Activated gamma-delta T cell treated with Interleukin-2 at 50 U/mL for 16 hours (primary cell): ENCODE data around the gene SLC12A3.

Experiments
- DNase-seq: peaks from one replicate; pipeline ENCODE4 v3.0.0-alpha.2; 2020

The SLC12A3 gene, protein sequence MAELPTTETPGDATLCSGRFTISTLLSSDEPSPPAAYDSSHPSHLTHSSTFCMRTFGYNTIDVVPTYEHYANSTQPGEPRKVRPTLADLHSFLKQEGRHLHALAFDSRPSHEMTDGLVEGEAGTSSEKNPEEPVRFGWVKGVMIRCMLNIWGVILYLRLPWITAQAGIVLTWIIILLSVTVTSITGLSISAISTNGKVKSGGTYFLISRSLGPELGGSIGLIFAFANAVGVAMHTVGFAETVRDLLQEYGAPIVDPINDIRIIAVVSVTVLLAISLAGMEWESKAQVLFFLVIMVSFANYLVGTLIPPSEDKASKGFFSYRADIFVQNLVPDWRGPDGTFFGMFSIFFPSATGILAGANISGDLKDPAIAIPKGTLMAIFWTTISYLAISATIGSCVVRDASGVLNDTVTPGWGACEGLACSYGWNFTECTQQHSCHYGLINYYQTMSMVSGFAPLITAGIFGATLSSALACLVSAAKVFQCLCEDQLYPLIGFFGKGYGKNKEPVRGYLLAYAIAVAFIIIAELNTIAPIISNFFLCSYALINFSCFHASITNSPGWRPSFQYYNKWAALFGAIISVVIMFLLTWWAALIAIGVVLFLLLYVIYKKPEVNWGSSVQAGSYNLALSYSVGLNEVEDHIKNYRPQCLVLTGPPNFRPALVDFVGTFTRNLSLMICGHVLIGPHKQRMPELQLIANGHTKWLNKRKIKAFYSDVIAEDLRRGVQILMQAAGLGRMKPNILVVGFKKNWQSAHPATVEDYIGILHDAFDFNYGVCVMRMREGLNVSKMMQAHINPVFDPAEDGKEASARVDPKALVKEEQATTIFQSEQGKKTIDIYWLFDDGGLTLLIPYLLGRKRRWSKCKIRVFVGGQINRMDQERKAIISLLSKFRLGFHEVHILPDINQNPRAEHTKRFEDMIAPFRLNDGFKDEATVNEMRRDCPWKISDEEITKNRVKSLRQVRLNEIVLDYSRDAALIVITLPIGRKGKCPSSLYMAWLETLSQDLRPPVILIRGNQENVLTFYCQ

DNA sequence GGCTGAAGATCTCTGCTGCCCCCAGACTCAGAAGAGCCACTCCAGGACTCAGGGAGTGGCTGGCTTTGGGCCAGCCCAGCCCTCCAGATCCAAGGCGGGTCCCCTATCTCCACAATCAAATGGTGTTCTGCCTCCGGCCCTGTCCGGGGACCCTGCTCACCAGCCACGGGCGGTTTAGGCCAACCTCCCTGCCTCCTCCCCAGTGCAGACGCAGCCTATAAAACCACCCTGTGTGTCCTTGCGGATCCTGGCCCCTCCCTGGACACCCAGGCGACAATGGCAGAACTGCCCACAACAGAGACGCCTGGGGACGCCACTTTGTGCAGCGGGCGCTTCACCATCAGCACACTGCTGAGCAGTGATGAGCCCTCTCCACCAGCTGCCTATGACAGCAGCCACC lies at the start of gene SLC12A3:
SLC12A3 (plus strand) TSS at position 248 of the 400 bp plus-strand sequence; CDS start at position 277, 29 bp downstream.
- no peak for DNase-seq

- DNase-seq: no peak
These were observed 49.3 kb upstream of the SLC12A3 start for GRCh38 chr16:56815721-56816120.

DNA sequence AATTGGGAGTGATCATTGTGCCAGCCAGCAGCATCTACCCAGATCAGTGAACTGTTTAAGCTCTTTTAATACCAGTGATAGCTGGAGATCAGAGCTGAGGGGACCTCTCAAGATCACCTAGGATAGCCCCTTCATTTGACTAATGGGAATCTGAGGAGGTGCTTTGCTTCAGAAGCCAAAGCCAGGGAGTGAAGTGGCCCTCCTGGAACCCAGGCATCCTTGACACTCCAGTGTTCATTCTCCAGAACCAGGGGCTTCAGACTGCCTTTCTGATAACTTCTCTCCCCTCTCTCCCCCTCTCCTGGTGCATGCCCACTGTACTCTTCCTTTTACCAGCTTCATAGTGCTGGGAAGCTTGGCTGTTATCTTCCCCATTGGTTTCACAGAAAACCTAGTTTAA lies 48.0 kb upstream of the SLC12A3 start:
- DNase-seq: no peak

- DNase-seq: no peak
These were observed 47.1 kb upstream of the SLC12A3 start for GRCh38 chr16:56817938-56818337.

DNA sequence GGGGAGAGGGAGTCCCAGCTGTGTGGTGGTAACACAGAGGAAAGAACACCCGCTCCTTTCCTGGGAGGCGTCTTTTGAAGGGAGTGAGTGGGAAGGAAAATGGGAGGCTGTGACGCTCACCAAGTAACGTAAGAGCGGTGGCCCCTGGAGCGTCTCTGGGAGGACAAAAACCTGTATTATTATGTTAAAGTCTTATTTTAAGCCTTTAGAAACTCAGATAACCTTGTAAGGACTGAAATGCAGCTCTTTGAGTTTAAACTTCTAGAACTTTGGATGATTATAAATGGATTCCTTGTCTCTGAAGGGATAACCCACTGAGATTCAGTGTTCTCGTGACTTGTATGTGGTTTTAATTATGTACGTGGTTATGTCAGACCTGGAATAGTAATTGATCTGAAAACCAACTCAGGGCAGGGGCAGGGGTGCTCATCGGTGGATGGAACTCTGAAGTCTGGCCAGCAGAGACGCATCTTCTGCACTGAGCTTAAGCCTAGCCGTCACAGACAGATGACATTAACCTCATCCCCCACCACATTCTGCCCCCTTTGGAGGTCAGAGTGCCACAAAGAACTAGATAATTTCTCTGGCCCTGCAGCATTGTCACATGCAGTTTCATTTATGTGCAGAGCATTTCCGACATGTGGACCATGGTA lies 41.8 kb upstream of the SLC12A3 start:
- no peak for DNase-seq

DNA sequence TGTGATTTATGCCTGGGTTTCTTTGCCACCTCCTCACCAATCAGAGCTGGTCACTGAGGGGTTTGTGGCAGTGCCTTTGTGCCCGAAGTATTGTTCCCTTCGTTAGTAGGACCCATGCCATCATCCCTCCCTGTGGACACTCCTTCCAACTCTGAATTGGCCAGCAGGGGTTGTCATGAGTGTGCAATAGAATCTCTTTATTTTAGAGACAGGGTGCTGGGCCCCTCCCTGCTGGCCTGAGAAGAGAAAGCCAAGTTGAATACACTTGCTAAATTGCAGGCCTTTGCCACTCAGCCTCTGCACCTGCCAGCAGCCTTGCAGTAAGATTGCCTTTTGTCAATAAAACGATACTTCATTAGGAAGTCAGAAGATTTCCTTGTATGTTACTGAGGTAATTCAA lies 40.7 kb upstream of the SLC12A3 start:
- no peak for DNase-seq

- no peak for DNase-seq
These were observed 40.2 kb upstream of the SLC12A3 start for GRCh38 chr16:56824804-56825203.

GRCh38 chr16:56825826-56826225 lies 39.2 kb upstream of the SLC12A3 start:
- no peak for DNase-seq

DNA sequence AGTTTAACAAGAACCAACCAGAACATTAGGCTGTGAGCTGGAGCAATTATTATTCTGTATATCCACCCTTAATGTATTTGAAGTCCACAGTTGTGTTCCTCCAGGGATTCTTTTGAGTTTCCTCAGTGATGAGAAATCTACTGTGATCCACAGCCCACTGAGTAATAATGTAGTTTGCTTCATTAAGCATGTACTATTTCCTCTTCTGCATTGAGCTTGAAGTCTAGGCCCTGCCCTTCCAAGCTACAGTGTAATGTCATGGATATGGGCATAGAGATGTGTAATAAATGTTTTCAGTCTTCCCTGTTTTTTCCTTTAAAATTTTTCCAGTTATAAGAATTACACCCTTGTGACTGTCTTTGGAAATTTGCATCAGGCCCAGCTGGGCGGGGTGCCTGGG lies 36.4 kb upstream of the SLC12A3 start:
- no peak for DNase-seq

DNA sequence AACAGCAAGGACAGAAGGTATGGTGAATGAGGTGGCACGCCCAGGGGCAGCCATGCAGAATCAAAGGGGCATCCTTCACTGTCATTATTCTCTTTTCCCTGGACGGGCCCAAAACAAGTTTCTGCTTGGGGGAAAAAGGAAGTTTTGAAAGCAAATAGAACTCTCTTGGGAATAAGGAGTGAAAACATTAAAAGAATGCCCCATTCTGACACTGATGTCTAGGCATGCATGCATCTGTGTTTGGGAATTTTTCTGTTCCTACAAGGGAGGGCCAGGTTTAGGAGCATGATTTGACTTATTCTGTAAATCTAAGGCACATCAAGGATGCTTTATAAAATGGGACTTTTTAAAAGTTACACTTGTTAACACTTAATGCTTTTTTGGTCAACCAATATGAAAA lies 34.3 kb upstream of the SLC12A3 start:
- no peak for DNase-seq

DNA sequence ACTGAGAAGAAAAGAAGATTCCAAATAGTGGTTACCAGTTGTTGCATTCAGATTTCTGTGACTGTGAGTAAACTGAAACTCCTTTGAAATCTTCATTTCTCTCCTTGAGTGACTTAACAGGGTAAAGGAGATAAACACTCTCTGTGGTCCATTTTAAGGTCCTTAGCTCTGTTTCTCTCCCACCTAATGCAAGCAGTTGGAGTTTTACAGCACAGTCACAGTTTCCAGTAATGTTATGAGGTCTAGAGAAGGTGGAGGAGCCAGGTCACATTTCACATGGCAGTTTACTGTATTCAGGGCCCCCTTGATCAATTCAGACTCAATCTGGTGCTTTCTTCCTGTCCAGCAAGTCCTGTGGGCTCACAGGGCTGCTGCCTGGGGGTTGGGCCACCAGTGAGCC lies 32.2 kb upstream of the SLC12A3 start:
- DNase-seq: no peak

GRCh38 chr16:56833243-56833970 lies 31.6 kb upstream of the SLC12A3 start:
- no peak for DNase-seq

- no peak for DNase-seq
These were observed 29.7 kb upstream of the SLC12A3 start for GRCh38 chr16:56835320-56835719.

DNA sequence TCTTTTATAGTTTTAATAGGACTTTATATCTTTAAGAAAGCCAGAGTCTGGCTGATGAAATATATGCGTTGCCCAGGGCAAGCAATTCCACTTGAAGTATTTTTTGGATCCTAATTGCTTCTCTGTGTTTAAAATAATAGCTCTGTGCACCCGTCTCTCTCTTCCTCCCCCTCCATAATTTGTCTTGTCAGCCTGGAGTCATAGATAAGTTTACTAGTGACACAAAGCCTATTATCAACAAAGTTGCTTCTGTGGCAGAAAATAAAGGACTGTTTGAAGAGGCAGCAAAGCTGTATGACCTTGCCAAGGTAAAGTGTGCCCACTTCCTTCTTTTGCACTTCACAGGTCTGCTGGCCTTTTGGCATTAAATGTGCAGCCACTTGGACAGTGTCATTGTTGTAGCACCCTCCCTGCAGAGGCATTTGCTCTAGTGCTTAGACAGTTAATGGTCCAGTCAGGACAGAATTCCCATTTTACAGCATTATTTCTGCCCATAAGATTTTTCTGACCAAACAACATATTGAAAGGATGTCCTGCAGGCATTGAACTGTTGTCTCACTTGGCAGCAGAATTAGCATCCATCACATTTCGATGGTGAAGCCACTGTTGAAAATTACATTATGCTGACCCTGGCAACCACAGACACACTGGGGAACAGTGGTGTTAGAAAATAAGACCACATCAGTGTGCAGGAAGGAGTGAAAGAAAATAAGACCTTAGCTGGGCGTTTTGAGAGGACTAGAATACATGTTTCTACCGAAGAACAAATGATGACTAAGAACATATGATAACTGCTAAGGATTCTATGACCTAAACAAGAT lies 28.4 kb upstream of the SLC12A3 start:
- DNase-seq: no peak

DNA sequence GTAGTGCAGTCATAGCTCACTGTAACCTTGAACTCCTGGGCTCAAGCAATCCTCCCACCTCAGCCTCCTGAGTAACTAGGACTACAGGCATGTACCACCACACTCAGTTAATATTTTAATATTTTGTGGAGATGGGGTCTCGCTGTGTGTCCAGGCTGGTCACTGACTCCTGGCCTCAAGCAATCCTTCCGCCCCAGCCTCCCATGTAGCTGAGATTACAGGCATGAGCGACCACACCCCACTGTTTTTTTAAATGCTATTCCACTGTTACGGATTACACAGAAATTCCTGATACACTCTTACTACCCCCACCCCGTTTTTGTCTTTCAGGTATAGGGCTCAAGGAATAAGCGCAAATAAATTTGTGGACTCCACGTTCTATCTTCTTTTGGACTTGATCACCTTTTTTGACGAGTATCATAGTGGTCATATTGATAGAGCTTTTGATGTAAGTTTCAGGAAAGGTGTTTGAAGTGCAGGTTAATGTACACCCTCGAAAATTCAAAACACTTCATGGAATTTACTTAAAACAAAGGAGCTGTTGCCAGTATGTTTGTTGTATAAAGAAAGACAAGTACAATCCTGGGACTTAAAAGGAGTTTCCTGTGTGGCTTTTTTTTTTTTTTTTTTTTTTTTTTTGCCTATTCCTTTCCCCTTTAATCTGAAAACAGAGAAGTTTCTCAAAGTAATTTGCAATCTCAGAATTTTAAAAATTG lies 26.2 kb upstream of the SLC12A3 start:
- no peak for DNase-seq

DNA sequence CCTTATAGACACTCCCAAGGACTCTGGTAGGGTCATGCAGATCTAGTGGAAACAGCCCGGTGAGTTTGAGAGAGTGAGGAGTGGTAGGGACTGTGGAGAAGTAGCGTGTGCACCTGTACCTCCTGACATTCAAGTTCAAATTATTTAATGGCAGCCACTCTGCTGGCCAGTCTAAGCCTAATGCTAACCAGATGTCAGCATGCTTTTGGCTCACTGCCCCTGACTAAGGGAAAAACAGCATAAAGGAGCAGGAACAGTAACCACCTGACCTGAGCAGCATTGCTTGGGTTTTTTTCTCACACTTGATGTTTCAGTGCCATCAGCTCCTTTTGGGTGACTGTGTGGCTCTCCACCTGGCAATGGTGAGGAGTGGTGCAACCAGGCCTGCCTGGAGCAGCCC lies 23.8 kb upstream of the SLC12A3 start:
- DNase-seq: no peak

GRCh38 chr16:56841659-56842058 lies 23.3 kb upstream of the SLC12A3 start:
- no peak for DNase-seq

DNA sequence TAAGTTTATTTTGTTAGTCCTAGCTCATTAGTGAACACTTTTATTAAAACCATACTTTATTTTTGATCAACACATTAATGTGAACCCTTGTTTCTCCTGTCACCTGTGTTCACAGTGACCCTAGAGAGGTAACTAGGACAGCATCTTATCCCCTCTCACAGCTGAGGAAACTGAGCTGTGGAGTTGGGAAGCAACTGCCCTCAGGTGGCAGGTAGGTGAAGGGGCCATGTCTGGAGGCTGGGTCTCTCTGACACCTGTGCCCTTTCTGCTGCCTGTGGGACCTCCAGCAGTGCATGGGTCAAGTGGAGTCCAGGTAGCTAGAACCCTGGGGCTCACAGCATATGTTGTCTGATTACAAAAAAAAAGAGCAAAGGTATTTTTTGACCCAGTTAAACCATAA lies 22.9 kb upstream of the SLC12A3 start:
- DNase-seq: no peak

GRCh38 chr16:56844056-56844455 lies 21.0 kb upstream of the SLC12A3 start:
- no peak for DNase-seq

GRCh38 chr16:56847173-56847910 lies 17.7 kb upstream of the SLC12A3 start:
- no peak for DNase-seq
